ENCODE measurements around the gene SMIM7. TPM values are rescaled to one million over a fixed set of nuclear protein-coding genes. Genes with fewer than 3 reads are reported as not detected.

SMIM7 gene
- polyA plus RNA-seq, 3 donors = 99.1 to 102 (median 102) TPM

GRCh38 chr19:16609511-16610200 is 50.3 kb downstream of the SMIM7 start:
- no peak for DNase-seq (ENCODE audit: extremely low read depth in 1 of 11, low read depth in 9 of 11, low spot score in 4 of 11)

- no peak for DNase-seq (ENCODE audit: extremely low read depth in 1 of 11, low read depth in 9 of 11, low spot score in 4 of 11)
Observed at GRCh38 chr19:16608290-16608739, 51.6 kb downstream of the SMIM7 start.

- no peak for DNase-seq (ENCODE audit: extremely low read depth in 1 of 11, low read depth in 9 of 11, low spot score in 4 of 11)
Observed at GRCh38 chr19:16607819-16608218, 52.1 kb downstream of the SMIM7 start.

GRCh38 chr19:16605553-16605994 is 54.4 kb downstream of the SMIM7 start:
- DNase-seq (ENCODE audit: extremely low read depth in 1 of 11, low read depth in 9 of 11, low spot score in 4 of 11) = no peak

GRCh38 chr19:16605115-16605514 is 54.8 kb downstream of the SMIM7 start:
- DNase-seq (ENCODE audit: extremely low read depth in 1 of 11, low read depth in 9 of 11, low spot score in 4 of 11) = no peak

- DNase-seq (ENCODE audit: extremely low read depth in 1 of 11, low read depth in 9 of 11, low spot score in 4 of 11) = no peak
Observed at GRCh38 chr19:16604615-16605014, 55.3 kb downstream of the SMIM7 start.

- no peak for DNase-seq (ENCODE audit: extremely low read depth in 1 of 11, low read depth in 9 of 11, low spot score in 4 of 11)
Observed at GRCh38 chr19:16603090-16603489, 56.9 kb downstream of the SMIM7 start.

GRCh38 chr19:16601378-16602052 is 58.4 kb downstream of the SMIM7 start:
- DNase-seq (ENCODE audit: extremely low read depth in 1 of 11, low read depth in 9 of 11, low spot score in 4 of 11) = no peak

- no peak for DNase-seq (ENCODE audit: extremely low read depth in 1 of 11, low read depth in 9 of 11, low spot score in 4 of 11)
Observed at GRCh38 chr19:16600824-16601223, 59.1 kb downstream of the SMIM7 start.

- DNase-seq (ENCODE audit: extremely low read depth in 1 of 11, low read depth in 9 of 11, low spot score in 4 of 11) = no peak
Observed at GRCh38 chr19:16599655-16600346, 60.1 kb downstream of the SMIM7 start.

GRCh38 chr19:16598848-16599247 is 61.1 kb downstream of the SMIM7 start:
- DNase-seq (ENCODE audit: extremely low read depth in 1 of 11, low read depth in 9 of 11, low spot score in 4 of 11) = no peak

GRCh38 chr19:16596399-16596798 is 63.5 kb downstream of the SMIM7 start:
- DNase-seq (ENCODE audit: extremely low read depth in 1 of 11, low read depth in 9 of 11, low spot score in 4 of 11) = no peak

Other genes starting within 250 kb of the SMIM7 start
- gene EPS15L1, start 188.2 kb downstream of the SMIM7 start, polyA plus RNA-seq (ENCODE audit: insufficient read length in 3 of 3) = 10 to 100 TPM; 27.4 to 32.1 (median 30.0) TPM
- not detected for gene CALR3, start 164.0 kb downstream of the SMIM7 start, polyA plus RNA-seq (ENCODE audit: insufficient read length in 3 of 3)
- 10 to 100 TPM; 15.0 to 16.7 (median 16.2) TPM for gene C19orf44, start 163.8 kb downstream of the SMIM7 start, polyA plus RNA-seq (ENCODE audit: insufficient read length in 3 of 3)
- gene CHERP, start 117.7 kb downstream of the SMIM7 start, polyA plus RNA-seq (ENCODE audit: insufficient read length in 3 of 3) = 10 to 100 TPM; 37.7 to 54.3 (median 48.5) TPM
- 10 to 100 TPM; 40.9 to 48.8 (median 42.6) TPM for gene SLC35E1, start 87.7 kb downstream of the SMIM7 start, polyA plus RNA-seq (ENCODE audit: insufficient read length in 3 of 3)
- 1 to 10 TPM; 5.0 to 9.0 (median 8.0) TPM for gene MED26, start 31.9 kb downstream of the SMIM7 start, polyA plus RNA-seq (ENCODE audit: insufficient read length in 3 of 3)
- 1 to 10 TPM; 8.1 to 8.3 (median 8.1) TPM for gene TMEM38A, start 995 bp upstream of the SMIM7 start, polyA plus RNA-seq (ENCODE audit: insufficient read length in 3 of 3)
- under 1 TPM; 0.06 to 0.08 (median 0.07) TPM for gene NWD1, start 59.7 kb upstream of the SMIM7 start, polyA plus RNA-seq (ENCODE audit: insufficient read length in 3 of 3)
- 10 to 100 TPM; 61.9 to 97.6 (median 62.6) TPM for gene SIN3B, start 169.3 kb upstream of the SMIM7 start, polyA plus RNA-seq (ENCODE audit: insufficient read length in 3 of 3)
- 1 to 10 TPM; 1.0 to 1.9 (median 1.4) TPM for gene F2RL3, start 228.9 kb upstream of the SMIM7 start, polyA plus RNA-seq (ENCODE audit: insufficient read length in 3 of 3)

Measured in renal cortex interstitium (tissue), 11 donors.